Germinal center (tissue), 1 donor: Measurements from ENCODE around the gene SHB.

Source experiments
- DNase-seq: peaks from one replicate; pipeline ENCODE4 v3.0.0; 2012; ENCODE audit warnings: mixed read lengths, low spot score

The SHB gene

GRCh38 chr9:37935096-37935495, 133.9 kb downstream of the SHB start:
- no peak for DNase-seq

DNA sequence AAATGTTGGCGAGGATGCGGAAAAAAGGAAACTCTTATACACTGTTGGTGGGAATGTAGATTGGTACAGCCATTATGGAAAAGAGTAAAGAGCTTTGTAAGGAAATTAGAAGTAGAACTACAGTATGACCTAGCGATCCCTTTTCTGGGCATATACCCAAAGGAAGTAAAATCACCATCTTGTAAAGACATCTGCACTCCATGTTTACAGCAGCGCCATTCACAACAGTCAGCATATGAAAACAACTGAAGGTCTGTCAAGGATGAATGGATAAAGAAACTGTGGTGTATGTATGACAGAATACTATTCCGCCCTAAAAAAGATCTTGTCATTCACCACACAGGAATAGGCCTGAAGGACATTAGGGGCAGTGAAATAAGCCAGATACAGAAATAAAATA, 137.4 kb downstream of the SHB start:
- no peak for DNase-seq

DNA sequence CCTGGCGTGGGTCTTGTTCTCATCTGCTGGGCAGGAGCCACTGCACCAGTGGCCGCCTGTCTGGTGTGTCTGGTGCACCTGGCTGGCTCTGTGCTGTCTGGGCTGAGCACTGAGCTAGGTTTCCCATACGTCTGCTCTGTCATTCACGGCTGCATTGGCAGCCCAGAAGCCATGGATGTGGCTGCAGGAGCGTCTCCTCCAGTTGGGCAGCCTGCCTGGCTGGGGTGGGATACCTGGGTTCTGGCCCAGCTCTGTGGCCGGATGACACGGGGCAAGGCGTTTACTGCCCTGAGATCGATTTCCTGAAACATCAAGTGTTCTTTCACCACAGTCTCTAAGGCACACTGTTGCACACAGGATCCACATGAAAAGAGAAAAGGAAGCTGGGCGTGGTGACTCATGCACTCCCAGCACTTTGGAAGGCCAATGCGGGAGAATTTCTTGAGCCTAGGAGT, 139.6 kb downstream of the SHB start:
- DNase-seq: no peak

- DNase-seq: no peak
Observed at GRCh38 chr9:37928552-37929430, 140.2 kb downstream of the SHB start.

DNA sequence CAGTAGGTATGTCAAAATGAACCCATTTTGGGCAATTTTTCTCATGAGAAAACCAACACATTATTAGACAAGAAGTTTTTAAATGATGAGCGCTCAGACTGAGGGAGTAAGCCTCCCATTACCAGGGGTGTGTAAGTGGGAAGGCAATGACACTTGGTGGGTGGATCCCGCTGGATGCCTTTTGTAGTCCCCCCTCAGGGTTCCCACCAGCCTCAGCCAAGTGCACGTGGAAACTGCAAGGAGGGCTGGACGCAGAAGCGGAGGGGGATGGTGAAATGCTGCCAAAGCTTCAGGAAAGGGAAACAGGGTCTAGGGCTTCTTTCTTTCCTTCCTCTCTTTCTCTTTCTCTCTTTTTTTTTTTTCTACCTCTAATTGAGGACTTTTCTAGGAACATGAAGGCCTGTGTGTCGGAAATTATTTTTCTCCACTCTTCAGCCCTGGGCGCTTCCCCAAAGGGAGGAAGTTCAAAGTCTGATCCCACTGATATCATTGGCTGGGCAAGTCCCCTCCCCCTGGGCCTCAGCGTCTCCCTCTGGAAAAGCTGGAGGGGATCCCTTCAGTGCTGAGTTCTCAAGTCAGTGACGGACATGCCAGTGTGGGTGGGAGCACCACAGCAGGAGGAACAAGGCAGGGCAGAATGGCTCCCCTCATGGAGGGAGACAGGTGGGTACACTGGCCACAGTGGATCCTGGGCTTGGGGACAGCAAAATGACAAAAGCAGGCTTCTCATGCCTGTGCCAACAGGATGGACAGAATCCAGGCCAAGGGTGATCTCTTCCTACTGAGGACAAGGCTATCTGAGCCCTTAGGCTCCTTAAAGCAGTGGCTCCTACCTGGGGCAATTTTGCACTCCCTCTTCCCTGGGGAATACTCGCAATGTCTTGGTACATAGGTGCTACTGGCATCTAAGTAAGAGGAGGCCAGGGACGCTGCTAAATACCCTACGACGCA, 141.2 kb downstream of the SHB start:
- no peak for DNase-seq

DNA sequence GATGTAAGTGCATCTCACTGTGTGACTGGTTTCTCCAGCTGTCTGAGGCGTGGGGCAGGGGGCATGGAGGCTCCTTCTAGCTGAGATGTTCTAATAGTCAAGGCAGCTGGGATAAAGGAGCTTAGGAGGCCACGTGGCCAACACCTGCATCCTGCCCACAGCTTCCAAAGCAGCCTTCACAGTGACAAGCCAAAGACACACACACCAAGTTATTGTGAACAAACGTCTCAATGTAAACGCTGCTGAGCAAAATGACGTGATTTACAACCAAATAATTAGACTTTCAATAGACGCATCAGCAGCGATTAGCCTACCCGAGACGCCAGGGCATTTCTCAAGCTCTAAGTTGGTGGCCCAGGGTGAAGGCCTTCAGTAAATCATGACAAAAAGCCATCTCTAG, 141.9 kb downstream of the SHB start:
- no peak for DNase-seq

GRCh38 chr9:37926737-37927118, 142.3 kb downstream of the SHB start:
- DNase-seq: no peak

GRCh38 chr9:37925786-37926736, 143.0 kb downstream of the SHB start:
- DNase-seq: no peak

GRCh38 chr9:37925006-37925405, 144.0 kb downstream of the SHB start:
- DNase-seq: no peak

GRCh38 chr9:37924538-37924937, 144.5 kb downstream of the SHB start:
- no peak for DNase-seq

DNA sequence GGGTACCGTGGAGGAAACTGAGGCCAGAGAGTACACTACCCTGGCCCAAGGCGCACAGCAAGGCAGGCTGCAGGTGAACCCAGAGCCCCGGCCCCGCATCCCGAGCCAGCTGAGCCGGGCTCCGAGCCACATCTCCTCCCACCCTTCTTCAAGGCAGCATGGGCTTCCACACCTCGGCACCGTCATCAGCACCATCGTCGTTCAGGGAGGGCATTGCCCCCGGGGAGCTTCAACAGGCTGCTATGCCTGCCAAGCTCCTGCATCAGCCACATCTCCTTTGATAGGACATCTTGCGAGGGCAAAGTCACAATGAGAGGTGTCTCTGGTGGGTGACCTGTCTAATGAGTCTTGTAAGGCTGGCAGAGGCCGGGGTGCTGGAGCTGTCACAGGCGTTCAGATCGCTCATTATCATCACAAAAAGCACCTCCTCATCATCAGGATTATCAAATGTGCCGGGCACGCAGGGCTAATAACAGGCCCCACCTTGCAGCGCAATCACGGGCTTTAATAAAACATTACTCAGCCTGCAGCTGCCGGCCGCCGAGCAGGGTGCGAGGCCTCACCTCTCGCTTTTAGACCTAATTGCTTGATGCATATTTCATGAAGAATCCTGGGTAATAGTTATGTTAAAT, 145.1 kb downstream of the SHB start:
- no peak for DNase-seq

DNA sequence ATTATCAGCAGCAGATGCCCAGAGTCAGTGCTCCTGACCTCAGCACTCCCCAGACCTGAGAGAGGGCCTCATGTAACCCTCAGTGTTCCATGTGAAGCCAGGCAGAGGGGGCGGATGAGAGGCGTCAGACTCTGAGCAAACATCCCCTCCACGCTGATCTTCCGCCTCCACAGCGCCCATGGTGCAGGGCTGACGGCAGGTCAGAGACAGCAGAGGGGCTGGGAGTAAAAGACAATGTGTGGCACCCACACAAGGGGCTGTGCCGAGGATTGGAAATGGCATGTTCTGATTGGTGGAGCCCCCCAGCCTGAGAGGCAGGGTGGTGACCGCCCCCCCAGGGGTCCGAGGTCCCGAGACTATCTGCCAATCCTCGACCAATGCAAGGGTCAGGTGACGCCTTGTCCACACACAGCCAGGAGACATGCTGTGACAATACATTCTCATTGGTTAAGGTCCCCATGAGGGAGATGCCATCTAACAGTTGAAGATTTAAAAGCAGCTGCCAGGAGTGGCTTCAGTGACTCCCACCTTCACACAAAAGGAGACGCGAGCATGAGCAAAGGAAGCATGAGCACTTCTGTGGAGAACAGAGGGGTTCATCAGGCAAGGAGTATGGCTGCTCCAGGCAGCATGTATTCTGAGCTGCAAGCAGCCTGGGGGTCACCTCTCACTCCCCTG, 145.8 kb downstream of the SHB start:
- no peak for DNase-seq

- DNase-seq: no peak
Observed at GRCh38 chr9:37922363-37923117, 146.5 kb downstream of the SHB start.

DNA sequence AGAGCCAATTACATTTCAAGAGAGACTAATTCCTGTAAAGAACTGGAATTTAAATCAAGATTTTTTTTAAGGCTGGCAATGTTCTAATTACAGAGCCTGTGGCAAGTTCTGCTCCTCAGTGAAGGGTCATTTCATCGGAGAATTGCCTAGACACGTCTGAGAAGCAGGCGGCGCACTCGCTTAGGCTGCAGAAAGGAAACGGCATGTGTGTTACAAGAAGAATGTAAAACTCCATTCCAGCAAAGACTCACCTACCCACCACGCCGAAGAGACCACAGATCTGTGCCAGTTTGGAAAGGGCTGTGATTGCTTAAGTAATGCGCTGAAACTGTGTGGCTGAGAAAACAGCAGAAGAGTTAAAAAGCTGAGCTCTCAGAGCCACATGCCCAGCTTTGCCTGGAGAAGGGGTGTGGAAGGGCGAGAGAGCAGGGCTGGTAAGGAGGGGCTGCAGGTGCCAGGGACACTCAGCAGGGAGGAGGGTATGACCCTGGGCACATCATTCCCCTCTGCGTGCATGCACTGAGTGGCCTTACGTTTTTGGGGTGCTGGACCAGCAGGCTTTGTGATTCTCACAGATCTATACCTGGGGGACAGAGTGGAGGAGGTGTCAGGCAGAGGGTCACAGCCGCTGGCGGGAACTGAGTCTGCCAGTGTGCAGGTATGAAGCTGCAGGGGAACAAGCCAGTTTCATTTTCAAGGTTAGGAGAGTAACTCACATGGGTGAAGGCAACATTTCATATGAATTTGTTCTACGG, 147.3 kb downstream of the SHB start:
- DNase-seq: no peak

DNA sequence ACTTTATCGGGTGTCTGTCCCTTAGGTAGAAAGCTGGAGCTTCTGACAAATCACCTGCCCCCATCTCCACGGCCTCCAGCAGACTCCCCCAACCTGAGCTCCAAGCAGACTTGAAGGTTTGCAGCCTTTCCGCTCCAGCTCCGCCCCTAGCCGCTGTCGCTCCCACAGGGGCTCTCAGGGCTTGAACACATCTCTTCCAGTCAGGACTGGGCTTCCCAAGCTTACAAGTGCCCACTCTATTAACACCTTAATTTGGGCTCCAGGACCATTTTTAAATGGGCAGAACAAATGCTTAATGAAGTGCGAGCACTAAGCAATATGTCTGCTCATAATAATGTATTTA, 147.9 kb downstream of the SHB start:
- no peak for DNase-seq

- peak; percentile 38 for DNase-seq
Observed at GRCh38 chr9:37920471-37921167, 148.4 kb downstream of the SHB start.

- no peak for DNase-seq
Observed at GRCh38 chr9:37919956-37920335, 149.1 kb downstream of the SHB start.

DNA sequence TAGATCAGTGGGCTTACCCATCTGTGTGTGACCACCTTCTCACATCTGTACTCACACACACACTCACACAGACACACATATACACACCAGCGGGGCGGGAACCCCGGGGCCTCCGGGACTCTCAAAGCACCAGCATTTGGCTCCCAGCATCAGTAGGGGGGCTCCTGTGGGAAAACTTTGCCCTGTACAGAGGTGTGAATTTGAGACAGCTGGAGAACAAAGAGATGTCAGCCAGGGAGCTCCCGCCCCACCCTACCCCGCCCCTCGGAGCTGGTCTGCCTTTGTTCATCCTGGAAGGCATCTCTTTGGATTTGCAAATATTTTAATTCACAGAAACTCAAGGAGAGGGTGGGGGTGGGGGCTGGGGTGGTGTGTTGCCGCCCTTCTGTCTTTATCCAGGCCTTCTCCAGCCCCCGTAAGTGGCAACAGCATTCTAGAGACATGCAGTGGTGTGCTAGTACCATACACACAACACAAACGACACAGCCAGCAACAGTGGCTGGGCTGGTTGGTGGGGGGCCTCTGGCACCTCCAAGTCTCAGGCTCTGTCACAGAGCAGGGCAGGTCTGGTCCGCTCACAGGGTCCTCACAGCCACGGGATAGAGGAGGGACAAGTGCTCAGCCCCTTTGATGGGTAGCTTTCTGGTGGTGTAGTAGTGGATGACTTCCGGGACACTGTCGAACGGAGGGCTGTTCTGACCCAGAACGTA, 149.6 kb downstream of the SHB start:
- no peak for DNase-seq
